DLD1 (cell line): ENCODE measurements around the gene SPACA7.

Experiments
- in situ Hi-C: cut with HindIII; loops from 2 replicates; pipeline ENCODE4 v1.10.0; 2017; ENCODE audit warnings: low sequenced_read_pairs

Gene SPACA7

GRCh38 chr13:112376050-112376681, at the start of gene SPACA7:
SPACA7 (plus strand) TSS chr13:112376355; CDS start chr13:112376386, 31 bp downstream.
- in situ Hi-C loops: no loop called here

GRCh38 chr13:112326821-112327370, 49.3 kb upstream of the SPACA7 start:
- in situ Hi-C loops: loop anchor here (10.0 kb wide), 1 partner anchor 72 kb away; no protein-coding TSS in a partner anchor

- in situ Hi-C loops: loop anchor here (10.0 kb wide), 1 partner anchor 74 kb away; no protein-coding TSS in a partner anchor
These were observed 47.2 kb upstream of the SPACA7 start for GRCh38 chr13:112328936-112329335.

- in situ Hi-C loops: loop anchor here (10.0 kb wide), 1 partner anchor 75 kb away; no protein-coding TSS in a partner anchor
These were observed 46.8 kb upstream of the SPACA7 start for GRCh38 chr13:112329376-112329775.

GRCh38 chr13:112330066-112330465, 46.1 kb upstream of the SPACA7 start:
- in situ Hi-C loops: no loop called here

- in situ Hi-C loops: no loop called here
These were observed 45.4 kb upstream of the SPACA7 start for GRCh38 chr13:112330479-112331381.

- in situ Hi-C loops: no loop called here
These were observed 44.5 kb upstream of the SPACA7 start for GRCh38 chr13:112331675-112332074.

GRCh38 chr13:112332727-112333126, 43.4 kb upstream of the SPACA7 start:
- in situ Hi-C loops: no loop called here

- in situ Hi-C loops: no loop called here
These were observed 42.2 kb upstream of the SPACA7 start for GRCh38 chr13:112333756-112334543.

- in situ Hi-C loops: no loop called here
These were observed 41.0 kb upstream of the SPACA7 start for GRCh38 chr13:112335135-112335534.

- in situ Hi-C loops: no loop called here
These were observed 34.7 kb upstream of the SPACA7 start for GRCh38 chr13:112341446-112341845.

GRCh38 chr13:112341976-112342735, 34.0 kb upstream of the SPACA7 start:
- in situ Hi-C loops: no loop called here

GRCh38 chr13:112342841-112343361, 33.3 kb upstream of the SPACA7 start:
- in situ Hi-C loops: no loop called here

- in situ Hi-C loops: no loop called here
These were observed 32.6 kb upstream of the SPACA7 start for GRCh38 chr13:112343591-112343990.

- in situ Hi-C loops: no loop called here
These were observed 30.4 kb upstream of the SPACA7 start for GRCh38 chr13:112345826-112346172.

GRCh38 chr13:112346173-112346898, 29.8 kb upstream of the SPACA7 start:
- in situ Hi-C loops: no loop called here

- in situ Hi-C loops: no loop called here
These were observed 29.3 kb upstream of the SPACA7 start for GRCh38 chr13:112346899-112347229.

- in situ Hi-C loops: no loop called here
These were observed 28.2 kb upstream of the SPACA7 start for GRCh38 chr13:112347986-112348385.

- in situ Hi-C loops: no loop called here
These were observed 27.4 kb upstream of the SPACA7 start for GRCh38 chr13:112348642-112349345.
